Measurements from ENCODE around the gene CD63.

CD63 gene

DNA sequence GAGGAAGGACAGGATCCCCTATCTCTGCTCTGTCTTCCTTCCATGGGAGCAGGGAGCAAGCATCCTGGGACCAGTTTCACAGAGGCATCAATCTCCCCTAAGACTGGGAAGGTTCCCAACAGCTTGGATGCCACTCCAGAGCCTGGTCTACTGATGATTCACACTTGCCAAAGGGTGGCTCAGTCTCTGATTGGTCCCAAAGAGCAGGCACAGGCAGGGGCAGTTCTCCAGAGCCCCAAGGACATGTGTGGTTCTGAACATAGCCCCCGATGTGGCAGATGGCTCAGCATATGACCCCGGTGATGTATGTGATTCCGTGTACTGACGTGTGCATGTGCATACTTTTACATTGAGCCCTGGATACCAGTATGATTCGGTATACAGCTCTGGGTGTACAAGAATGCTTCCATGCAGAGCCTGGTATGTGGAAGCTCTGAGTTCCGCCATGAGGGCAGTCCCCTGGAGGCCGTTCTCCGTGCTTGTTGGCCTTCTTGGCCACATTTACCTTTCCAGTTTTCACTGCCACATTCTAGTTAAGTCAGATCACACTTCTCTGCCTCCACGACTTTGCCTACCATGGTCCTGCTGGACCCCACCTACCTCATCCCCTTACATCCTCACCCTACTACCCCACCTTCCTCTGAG, 42.3 kb downstream of the CD63 start:
- no peak for DNase-seq (ENCODE audit: low read depth)

DNA sequence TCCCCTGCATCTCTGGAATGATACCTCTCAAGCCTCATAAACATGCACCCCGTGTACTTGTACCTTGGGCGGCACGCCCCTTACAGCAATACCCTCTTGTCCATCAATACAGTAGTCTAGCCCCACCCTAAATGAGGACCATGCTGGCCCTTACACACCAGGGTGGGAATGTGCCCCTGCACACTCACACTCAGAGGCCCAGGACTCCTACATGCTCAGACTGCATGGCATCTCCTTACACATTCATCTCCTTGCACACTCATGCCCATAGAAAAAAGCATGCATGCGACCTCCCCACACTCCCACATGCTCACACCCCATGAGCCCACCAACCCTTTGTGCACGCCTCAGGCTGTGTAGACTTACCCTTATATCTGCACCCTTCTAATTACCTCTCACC, 43.1 kb downstream of the CD63 start:
- no peak for DNase-seq (ENCODE audit: low read depth)

DNA sequence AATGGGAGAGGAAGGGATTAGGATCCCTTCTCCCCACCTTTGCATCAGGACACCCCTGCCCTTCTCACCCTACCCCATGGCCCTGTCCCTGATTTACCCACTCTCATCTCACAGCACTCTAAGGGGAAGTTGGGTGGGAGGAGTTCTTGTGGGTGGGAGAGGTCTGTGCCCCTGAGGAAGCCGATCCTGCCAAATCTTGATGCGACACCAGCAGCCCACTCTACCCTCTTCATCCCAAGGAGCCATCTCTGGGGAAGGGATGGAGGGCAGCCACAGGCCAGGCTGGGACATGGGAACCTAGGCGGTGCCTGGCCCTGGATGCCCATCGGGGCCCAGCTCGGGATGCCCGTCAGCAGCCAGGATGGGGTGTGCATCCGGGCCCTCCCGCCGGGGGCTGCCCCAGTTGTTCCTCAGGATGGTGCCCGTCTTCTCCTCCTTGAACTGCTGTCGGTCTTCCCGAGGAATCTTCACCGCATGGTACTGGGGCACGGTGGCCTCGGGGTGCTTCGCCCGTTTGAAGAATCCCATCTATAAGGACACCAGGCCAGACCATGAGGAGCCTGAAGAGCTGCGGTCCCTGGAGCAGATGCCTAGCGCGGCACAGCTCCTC, 43.9 kb downstream of the CD63 start:
- DNase-seq (ENCODE audit: low read depth), result no peak

DNA sequence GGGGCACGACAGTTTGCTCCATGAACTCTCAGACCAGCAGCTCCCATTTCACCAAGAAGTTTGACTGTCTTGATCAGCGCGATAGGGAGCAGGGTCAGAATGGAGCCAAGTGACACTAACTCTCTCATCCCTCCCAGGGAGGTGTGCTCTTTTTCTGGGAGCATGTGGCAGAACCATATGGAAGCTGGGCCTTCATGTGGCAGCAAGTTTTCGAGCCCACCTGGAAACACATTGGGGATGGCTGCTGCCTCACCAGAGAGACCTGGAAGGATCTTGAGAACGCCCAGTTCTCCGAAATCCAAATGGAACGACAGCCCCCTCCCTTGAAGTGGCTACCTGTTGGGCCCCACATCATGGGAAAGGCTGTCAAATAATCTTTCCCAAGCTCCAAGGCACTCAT, 45.1 kb downstream of the CD63 start:
- no peak for DNase-seq (ENCODE audit: low read depth)

DNA sequence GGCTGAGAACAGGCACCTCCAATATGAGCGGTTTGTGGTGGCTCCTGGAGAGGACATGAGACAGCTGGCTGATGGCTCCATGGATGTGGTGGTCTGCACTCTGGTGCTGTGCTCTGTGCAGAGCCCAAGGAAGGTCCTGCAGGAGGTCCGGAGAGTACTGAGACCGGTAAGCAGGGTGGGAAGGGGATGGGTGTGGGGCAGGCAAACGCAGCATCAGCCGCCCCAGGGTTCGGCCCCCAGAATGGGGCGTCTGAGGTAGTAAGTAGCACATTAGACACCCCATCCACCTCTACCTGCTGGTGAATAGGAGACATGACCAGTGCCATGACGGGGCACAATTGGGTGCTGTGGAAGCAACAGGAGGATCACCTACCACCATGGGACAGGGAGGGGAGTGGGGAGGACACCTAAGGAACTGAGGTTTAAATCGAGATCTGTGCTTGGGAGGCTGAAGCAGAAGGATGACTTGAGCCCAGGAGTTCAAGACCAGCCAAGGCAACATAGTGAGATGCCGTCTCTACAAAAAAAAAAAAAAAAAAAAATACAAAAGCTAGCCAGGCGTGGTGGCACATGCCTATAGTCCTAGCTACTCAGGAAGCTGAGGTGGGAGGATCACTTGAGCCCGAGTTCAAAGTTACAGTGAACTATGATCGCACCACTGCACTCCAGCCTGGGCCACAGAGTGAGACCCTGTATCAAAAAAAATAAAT, 46.6 kb downstream of the CD63 start:
- DNase-seq (ENCODE audit: low read depth), result no peak

DNA sequence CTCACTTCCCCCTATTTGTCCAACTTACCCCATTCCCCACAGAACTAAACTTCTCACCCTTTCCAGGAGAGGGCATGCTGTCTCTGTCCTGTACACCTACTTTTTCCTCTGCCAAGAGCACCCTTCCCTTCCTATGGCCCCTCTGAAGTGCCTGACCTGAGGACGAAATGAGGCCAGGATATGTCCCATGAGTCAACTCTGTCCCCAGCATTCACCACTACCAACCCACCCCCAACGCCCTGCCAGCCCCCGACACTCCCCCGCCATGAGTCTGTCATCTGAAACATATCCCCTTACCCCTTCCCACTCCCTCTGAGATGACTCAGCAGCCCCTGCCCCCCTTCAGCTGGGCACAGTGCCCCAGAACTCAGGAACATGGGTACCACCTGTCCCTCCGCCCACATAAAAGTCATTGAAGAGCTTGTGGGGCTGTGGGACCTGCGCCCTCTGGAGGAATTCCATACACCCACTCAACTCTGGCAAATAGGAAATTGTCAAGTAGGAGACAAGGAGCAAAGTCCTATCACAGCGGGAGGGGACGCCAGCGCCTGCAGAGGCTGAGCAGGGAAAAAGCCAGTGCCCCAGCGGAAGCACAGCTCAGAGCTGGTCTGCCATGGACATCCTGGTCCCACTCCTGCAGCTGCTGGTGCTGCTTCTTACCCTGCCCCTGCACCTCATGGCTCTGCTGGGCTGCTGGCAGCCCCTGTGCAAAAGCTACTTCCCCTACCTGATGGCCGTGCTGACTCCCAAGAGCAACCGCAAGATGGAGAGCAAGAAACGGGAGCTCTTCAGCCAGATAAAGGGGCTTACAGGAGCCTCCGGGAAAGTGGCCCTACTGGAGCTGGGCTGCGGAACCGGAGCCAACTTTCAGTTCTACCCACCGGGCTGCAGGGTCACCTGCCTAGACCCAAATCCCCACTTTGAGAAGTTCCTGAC, 47.4 kb downstream of the CD63 start:
- peak; percentile 28 for DNase-seq (ENCODE audit: low read depth)

DNA sequence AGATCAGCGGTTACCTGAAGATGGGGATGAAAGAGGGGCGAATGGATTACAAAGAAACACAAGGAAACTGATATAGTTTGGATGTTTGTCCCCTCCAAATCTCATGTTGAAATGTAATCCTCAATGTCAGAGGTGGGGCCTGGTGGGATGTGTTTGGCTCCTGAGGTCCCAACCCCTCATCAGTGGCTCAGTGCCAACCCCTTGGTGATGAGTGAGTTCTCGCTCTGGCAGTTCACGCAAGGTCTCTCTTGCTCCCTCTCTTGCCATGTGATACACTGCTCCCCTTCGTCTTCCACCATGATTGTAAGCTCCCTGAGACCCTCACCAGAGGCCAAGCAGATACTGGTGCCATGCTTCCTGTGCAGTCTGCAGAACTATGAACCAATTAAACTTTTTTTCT, 49.1 kb downstream of the CD63 start:
- DNase-seq (ENCODE audit: low read depth), result no peak

DNA sequence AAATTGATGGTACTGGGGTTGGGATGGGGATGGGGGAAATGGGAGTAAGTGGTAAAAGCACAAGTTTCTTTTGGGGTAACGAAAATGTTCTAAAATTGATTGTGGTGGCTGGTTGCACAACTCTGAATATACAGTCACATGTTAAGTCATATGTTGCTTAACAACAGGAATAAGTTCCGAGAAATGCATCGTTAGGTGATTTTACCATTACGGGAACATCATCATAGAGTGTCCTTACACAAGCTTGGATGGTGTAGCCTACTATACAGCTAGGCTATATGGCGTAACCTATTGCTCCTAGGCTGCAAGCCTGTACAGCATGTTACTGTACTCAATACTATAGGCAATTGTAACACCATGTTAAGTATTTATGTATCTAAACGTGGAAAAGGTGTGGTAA, 52.1 kb downstream of the CD63 start:
- no peak for DNase-seq (ENCODE audit: low read depth)

DNA sequence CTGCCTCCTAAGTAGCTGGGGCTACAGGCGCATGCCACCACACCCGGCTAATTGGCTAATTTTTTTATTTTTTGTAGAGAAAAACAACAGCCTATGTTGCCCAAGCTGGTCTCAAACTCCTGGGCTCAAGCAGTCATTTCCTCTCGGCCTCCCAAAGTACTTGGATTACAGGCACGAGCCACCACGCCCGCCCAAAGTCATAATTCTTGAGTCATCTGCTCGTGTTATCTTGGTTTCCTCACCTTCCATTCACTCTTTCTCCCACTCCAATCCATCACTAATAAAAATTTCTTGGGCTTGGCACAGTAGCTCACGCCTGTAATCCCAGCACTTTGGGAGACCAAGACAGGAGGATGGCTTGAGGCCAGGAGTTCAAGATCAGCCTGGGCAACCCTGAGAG, 53.1 kb downstream of the CD63 start:
- no peak for DNase-seq (ENCODE audit: low read depth)

Measured in fibroblast of the conjunctiva (primary cell).